Mesenchymal stem cell (in vitro differentiated cells and primary cell): ENCODE data around the gene ELFN2.

Experiments
- DNase-seq: peaks from one replicate; pipeline ENCODE4 v3.0.0-alpha.2; 2013
- H2AFZ ChIP-seq: one replicate; pipeline ENCODE4 v1.6.1; 2013; ENCODE audit warnings: low read depth, mild to moderate bottlenecking, control low read depth, inconsistent platforms, low read length, moderate library complexity
- H2AK5ac ChIP-seq: 2 replicates; pipeline ENCODE4 v1.6.1; 2013; ENCODE audit warnings: low read length, moderate library complexity, mild to moderate bottlenecking, inconsistent platforms; ENCODE audit not compliant: severe bottlenecking
- H2BK120ac ChIP-seq: one replicate; pipeline ENCODE4 v1.6.1; 2013; ENCODE audit warnings: low read depth, mild to moderate bottlenecking, inconsistent platforms, low read length, moderate library complexity
- H2BK12ac ChIP-seq, 2 experiments: one replicate each; pipeline ENCODE4 v1.6.1; 2013; ENCODE audit warnings: inconsistent platforms in 2 of 2, low read length in 2 of 2, mild to moderate bottlenecking in 2 of 2, moderate library complexity in 2 of 2, control low read depth in 1 of 2
- H2BK15ac ChIP-seq: one replicate; pipeline ENCODE4 v1.6.1; 2013; ENCODE audit warnings: mild to moderate bottlenecking, low read depth, inconsistent platforms; ENCODE audit not compliant: poor library complexity, severe bottlenecking
- H2BK5ac ChIP-seq: 2 replicates; pipeline ENCODE4 v1.6.1; 2013; ENCODE audit warnings: low read depth, mild to moderate bottlenecking, low read length, control low read depth, inconsistent platforms; ENCODE audit not compliant: poor library complexity, severe bottlenecking
- H3K14ac ChIP-seq, 2 experiments: one replicate each; pipeline ENCODE4 v1.6.1; 2013; ENCODE audit warnings: inconsistent platforms in 2 of 2, low read length in 2 of 2, control low read depth in 1 of 2, mild to moderate bottlenecking in 1 of 2, moderate library complexity in 1 of 2
- H3K18ac ChIP-seq, 2 experiments: one replicate each; pipeline ENCODE4 v1.6.1; 2013; ENCODE audit warnings: inconsistent platforms in 2 of 2, low read length in 2 of 2, control low read depth in 1 of 2, low read depth in 1 of 2, mild to moderate bottlenecking in 1 of 2
- H3K23ac ChIP-seq, 2 experiments: one replicate each; pipeline ENCODE4 v1.6.1; 2013; ENCODE audit warnings: inconsistent platforms in 2 of 2, low read length in 2 of 2, mild to moderate bottlenecking in 2 of 2, moderate library complexity in 2 of 2, control low read depth in 1 of 2
- H3K27ac ChIP-seq: 2 replicates; pipeline ENCODE4 v1.5.1; 2013; ENCODE audit warnings: mild to moderate bottlenecking, moderate library complexity, low read length, control low read depth, inconsistent platforms; ENCODE audit not compliant: poor library complexity, severe bottlenecking
- H3K27me3 ChIP-seq, 2 experiments: 2 replicates each; pipeline versions ENCODE4 v1.6.1 to v1.7.0; 2013; ENCODE audit warnings: low read length in 2 of 2, mild to moderate bottlenecking in 2 of 2, moderate library complexity in 2 of 2, control low read depth in 1 of 2, inconsistent platforms in 1 of 2; ENCODE audit not compliant: control insufficient read depth in 1 of 2, insufficient read depth in 1 of 2
- H3K36me3 ChIP-seq, 2 experiments: 2 replicates each; pipeline versions ENCODE4 v1.6.1 to v1.7.0; 2013; ENCODE audit warnings: low read length in 2 of 2, control low read depth in 1 of 2, inconsistent platforms in 1 of 2, low read depth in 1 of 2, mild to moderate bottlenecking in 1 of 2; ENCODE audit not compliant: insufficient read depth in 2 of 2, control insufficient read depth in 1 of 2
- H3K4ac ChIP-seq, 2 experiments: one replicate each; pipeline ENCODE4 v1.6.1; 2013; ENCODE audit warnings: inconsistent platforms in 2 of 2, low read length in 2 of 2, mild to moderate bottlenecking in 2 of 2, moderate library complexity in 2 of 2, control low read depth in 1 of 2, low read depth in 1 of 2
- H3K4me1 ChIP-seq: 2 replicates; pipeline ENCODE4 v1.6.1; 2013; ENCODE audit warnings: low read depth, low read length, control low read depth; ENCODE audit not compliant: control insufficient read depth, insufficient read depth
- H3K4me2 ChIP-seq: 2 replicates; pipeline ENCODE4 v1.6.1; 2013; ENCODE audit warnings: low read length, mild to moderate bottlenecking, inconsistent platforms; ENCODE audit not compliant: poor library complexity, severe bottlenecking
- H3K4me3 ChIP-seq, 2 experiments: 2 replicates each; pipeline versions ENCODE4 v1.5.1 to v1.7.0; 2013; ENCODE audit warnings: low read length in 2 of 2, mild to moderate bottlenecking in 2 of 2, control low read depth in 1 of 2, low read depth in 1 of 2; ENCODE audit not compliant: insufficient read depth in 1 of 2
- H3K79me1 ChIP-seq: replicated peaks from 2 replicates; pipeline ENCODE4 v1.6.1; 2013; ENCODE audit warnings: mild to moderate bottlenecking, control low read depth, low read length, inconsistent platforms; ENCODE audit not compliant: poor library complexity, severe bottlenecking
- H3K9ac ChIP-seq: 2 replicates; pipeline ENCODE4 v1.7.0; 2013; ENCODE audit warnings: mild to moderate bottlenecking, low read length, moderate library complexity
- H3K9me3 ChIP-seq: 2 replicates; pipeline ENCODE4 v1.7.0; 2013; ENCODE audit warnings: mild to moderate bottlenecking, low read length; ENCODE audit not compliant: control insufficient read depth
- H4K8ac ChIP-seq: one replicate; pipeline ENCODE4 v1.6.1; 2013; ENCODE audit warnings: inconsistent platforms, mild to moderate bottlenecking, low read length, moderate library complexity
- H4K91ac ChIP-seq: one replicate; pipeline ENCODE4 v1.6.1; 2013; ENCODE audit warnings: mild to moderate bottlenecking, low read length, inconsistent platforms
- WGBS: methylation state at CpG from one replicate; pipeline ENCODE4 v1.1.7; 2013; ENCODE audit warnings: mixed read lengths; 5-methylcytosine and 5-hydroxymethylcytosine counted together

ELFN2 gene

GRCh38 chr22:37459206-37459605 lies 31.9 kb upstream of the ELFN2 start:
- no peak overlapping the region for H2BK12ac ChIP-seq
- no peak overlapping the region for H4K91ac ChIP-seq
- H3K18ac ChIP-seq = no peak overlapping the region
- H3K23ac ChIP-seq = no peak overlapping the region
- no peak for DNase-seq
- peaks cover 22% of the 10 kb centered on the region for H3K4me1 ChIP-seq
- H2BK15ac ChIP-seq = no peak overlapping the region
- no peak overlapping the region for H3K14ac ChIP-seq
- 95% methylated on average over 9 of the region's 9 CpGs for WGBS
- no peak overlapping the region for H2AK5ac ChIP-seq
- peaks cover 0 to 69% of the 10 kb centered on the region in 2 experiments for H3K27me3 ChIP-seq
- H3K4ac ChIP-seq = no peak overlapping the region
- H3K27ac ChIP-seq = no peak overlapping the region
- no peaks in the 10 kb centered on the region for H3K79me1 ChIP-seq
- no peaks in the 10 kb centered on the region for H3K36me3 ChIP-seq
- H2BK120ac ChIP-seq = no peak overlapping the region
- H4K8ac ChIP-seq = no peak overlapping the region
- H3K4me2 ChIP-seq = no peak overlapping the region
- H3K4me3 ChIP-seq = no peak overlapping the region
- H3K9me3 ChIP-seq = no peaks in the 10 kb centered on the region
- no peak overlapping the region for H2BK5ac ChIP-seq
- no peak overlapping the region for H3K9ac ChIP-seq
- H2AFZ ChIP-seq = no peak overlapping the region

- H3K18ac ChIP-seq = peak overlapping the region in 1 of 2 experiments; percentile 99
- H3K9ac ChIP-seq = no peak overlapping the region
- no peak overlapping the region for H3K14ac ChIP-seq
- peak overlapping the region; percentile 69 to 99 for H2BK12ac ChIP-seq
- H3K4me3 ChIP-seq = no peak overlapping the region
- no peak overlapping the region for H3K23ac ChIP-seq
- no peaks in the 10 kb centered on the region for H3K36me3 ChIP-seq
- H3K4me2 ChIP-seq = no peak overlapping the region
- peaks cover 0 to 65% of the 10 kb centered on the region in 2 experiments for H3K27me3 ChIP-seq
- no peak overlapping the region for H4K8ac ChIP-seq
- peak overlapping the region; percentile 97 for H2AK5ac ChIP-seq
- WGBS = 38% methylated on average over 3 of the region's 4 CpGs
- no peak overlapping the region for H2AFZ ChIP-seq
- no peaks in the 10 kb centered on the region for H3K79me1 ChIP-seq
- peaks cover 27% of the 10 kb centered on the region for H3K4me1 ChIP-seq
- peak overlapping the region; percentile 57 for H4K91ac ChIP-seq
- peak overlapping the region; percentile 99 for H2BK15ac ChIP-seq
- H3K9me3 ChIP-seq = no peaks in the 10 kb centered on the region
- H2BK5ac ChIP-seq = no peak overlapping the region
- DNase-seq = peak; percentile 65
- H3K27ac ChIP-seq = no peak overlapping the region
- H3K4ac ChIP-seq = peak overlapping the region in 1 of 2 experiments; percentile 72
- H2BK120ac ChIP-seq = peak overlapping the region; percentile 88
Measured at GRCh38 chr22:37457093-37457893, 30.0 kb upstream of the ELFN2 start.

- Histone ChIP-seq H3K14ac (no peak overlapping the region), H2BK120ac (peak overlapping the region; percentile 88), H4K91ac (peak overlapping the region; percentile 96), H2BK5ac (peak overlapping the region; percentile 89), H2AFZ (no peak overlapping the region), H3K4ac (peak overlapping the region; percentile 57 to 72), H3K18ac (peak overlapping the region; percentile 90 to 99), H3K4me3 (no peak overlapping the region), H3K9me3 (no peaks in the 10 kb centered on the region), H3K79me1 (no peaks in the 10 kb centered on the region), H2BK15ac (peak overlapping the region; percentile 88), H3K36me3 (no peaks in the 10 kb centered on the region), H3K4me1 (peaks cover 27% of the 10 kb centered on the region), H2AK5ac (peak overlapping the region; percentile 97), H3K4me2 (no peak overlapping the region), H3K27ac (peak overlapping the region; percentile 96), H4K8ac (peak overlapping the region; percentile 45), H2BK12ac (peak overlapping the region; percentile 97 to 99), H3K27me3 (peaks cover 0 to 62% of the 10 kb centered on the region in 2 experiments), H3K23ac (no peak overlapping the region), H3K9ac (no peak overlapping the region)
- WGBS = 90% methylated on average over 17 of the region's 17 CpGs
- no peak for DNase-seq
Measured at GRCh38 chr22:37456346-37456745, 29.1 kb upstream of the ELFN2 start.

DNA sequence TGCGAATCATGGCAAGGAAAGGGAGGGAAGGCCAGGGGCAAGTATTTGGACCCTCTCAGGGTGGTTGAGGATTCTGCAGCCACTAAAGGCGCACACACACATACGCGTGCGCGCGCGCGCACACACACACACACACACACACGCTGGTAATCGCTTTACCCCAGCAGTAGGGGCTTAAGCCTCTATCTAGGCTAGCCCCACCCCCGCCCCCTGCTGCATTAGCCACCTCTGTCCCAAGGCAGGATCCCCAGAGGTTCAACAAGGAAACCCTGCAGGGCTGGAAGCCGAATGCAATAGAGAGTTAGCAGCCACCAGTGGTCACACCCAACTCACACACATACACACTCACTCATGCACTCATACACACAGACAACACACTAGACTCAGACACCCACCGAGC lies 28.6 kb upstream of the ELFN2 start:
- DNase-seq = peak; percentile 56
- Histone ChIP-seq H3K4me3 (no peak overlapping the region), H3K27me3 (peaks cover 0 to 66% of the 10 kb centered on the region in 2 experiments), H2AFZ (no peak overlapping the region), H3K79me1 (no peaks in the 10 kb centered on the region), H3K14ac (peak overlapping the region in 1 of 2 experiments; percentile 93), H2BK15ac (peak overlapping the region; percentile 12), H2BK12ac (peak overlapping the region; percentile 97 to 99), H3K9me3 (no peaks in the 10 kb centered on the region), H4K8ac (peak overlapping the region; percentile 73), H3K23ac (peak overlapping the region in 1 of 2 experiments; percentile 6), H2AK5ac (peak overlapping the region; percentile 97), H3K27ac (peak overlapping the region; percentile 96), H2BK120ac (peak overlapping the region; percentile 88), H3K4me2 (peak overlapping the region; percentile 24), H3K4me1 (peaks cover 27% of the 10 kb centered on the region), H3K9ac (no peak overlapping the region), H2BK5ac (peak overlapping the region; percentile 89), H3K36me3 (no peaks in the 10 kb centered on the region), H4K91ac (peak overlapping the region; percentile 96), H3K18ac (peak overlapping the region; percentile 90 to 99), H3K4ac (peak overlapping the region; percentile 72 to 80)
- WGBS = 79% methylated on average over 13 of the region's 14 CpGs
